GM19099 (cell line): ENCODE results near the gene NLRP2B.

ENCODE experiments used
- POLR2A ChIP-seq: IDR thresholded peaks from 3 replicates; pipeline ENCODE4 v1.6.1; 2011; ENCODE audit warnings: low read depth; ENCODE audit not compliant: insufficient read length; ENCODE audit errors: extremely low read depth

Gene NLRP2B

DNA sequence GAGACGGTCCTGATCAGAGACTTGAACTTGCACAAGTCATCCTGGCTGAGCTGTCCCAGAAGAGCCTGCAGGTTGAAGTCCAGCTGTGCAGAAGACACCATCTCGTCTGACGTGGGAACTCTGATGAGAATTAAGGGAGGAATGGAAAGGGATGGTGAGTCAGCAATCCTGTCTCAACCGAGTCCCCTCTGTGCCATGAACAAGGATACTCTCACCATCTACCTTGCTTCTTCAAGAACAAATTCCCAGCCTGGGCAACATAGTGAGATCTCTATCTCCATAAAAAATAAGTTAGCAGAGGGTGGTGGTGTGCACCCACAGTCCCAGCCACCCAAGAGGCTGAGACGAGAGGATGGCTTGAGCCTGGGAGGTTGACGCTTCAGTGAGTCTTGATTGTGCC, at the start of gene NLRP2B:
Gene NLRP2B (minus strand): TSS at position 101 of the 400 bp plus-strand sequence.
- TF ChIP-seq POLR2A = no peak

DNA sequence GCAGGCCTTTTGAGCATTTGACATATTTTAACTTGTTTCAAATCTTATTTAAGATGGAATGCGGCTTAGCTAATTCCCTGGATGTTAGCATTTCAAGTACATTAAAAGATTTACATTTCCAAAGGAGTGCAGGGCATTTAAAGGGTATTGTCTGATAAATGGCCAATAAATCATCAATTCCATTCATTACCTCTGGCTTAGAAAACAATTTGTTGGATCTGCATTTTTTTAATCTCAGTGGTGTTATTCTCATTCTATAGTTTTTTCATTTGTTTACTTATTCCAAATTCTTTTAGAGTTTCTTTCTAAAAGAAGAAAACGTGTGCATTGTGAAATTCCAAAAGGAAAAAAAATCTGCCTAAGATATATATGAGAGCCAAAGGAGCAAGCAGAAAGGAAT, 1.3 kb upstream of the NLRP2B start:
- no peak for TF ChIP-seq POLR2A

DNA sequence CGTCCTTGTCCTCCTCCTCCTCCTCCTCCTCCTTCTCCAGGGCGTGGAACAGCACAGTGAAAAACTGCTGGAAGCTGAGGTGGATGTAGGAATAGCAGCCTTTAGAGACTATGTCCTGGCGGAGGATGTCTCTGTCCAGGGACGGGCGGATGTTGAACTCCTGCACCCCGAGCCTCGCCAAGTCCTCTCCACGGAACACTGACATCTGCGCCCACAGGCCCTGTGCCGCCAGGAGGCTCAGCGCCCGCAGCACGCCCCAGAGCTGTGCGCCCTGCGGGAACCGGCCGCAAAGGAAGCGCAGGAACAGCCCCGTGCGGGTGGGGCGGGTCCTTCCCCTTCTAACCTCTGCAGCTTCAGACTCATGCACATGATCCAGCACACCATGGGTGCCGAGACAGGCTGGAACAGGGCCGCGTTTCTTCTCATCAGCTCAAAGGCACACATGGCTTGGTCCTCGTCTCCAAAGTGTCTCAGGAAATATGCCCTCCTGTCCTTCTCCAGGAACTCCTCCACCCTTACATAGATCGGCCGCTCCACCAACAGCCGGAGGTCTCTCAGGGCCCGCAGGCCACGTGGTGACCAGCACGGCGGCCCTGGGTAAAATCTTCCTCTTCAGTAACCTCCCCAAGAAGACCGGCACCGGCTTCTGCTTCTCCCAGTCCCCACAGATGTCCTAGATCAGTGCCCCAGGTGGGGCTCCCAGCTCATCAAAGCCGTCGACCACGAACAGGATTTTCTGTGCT, 1.2 kb downstream of the NLRP2B start:
- no peak for TF ChIP-seq POLR2A

DNA sequence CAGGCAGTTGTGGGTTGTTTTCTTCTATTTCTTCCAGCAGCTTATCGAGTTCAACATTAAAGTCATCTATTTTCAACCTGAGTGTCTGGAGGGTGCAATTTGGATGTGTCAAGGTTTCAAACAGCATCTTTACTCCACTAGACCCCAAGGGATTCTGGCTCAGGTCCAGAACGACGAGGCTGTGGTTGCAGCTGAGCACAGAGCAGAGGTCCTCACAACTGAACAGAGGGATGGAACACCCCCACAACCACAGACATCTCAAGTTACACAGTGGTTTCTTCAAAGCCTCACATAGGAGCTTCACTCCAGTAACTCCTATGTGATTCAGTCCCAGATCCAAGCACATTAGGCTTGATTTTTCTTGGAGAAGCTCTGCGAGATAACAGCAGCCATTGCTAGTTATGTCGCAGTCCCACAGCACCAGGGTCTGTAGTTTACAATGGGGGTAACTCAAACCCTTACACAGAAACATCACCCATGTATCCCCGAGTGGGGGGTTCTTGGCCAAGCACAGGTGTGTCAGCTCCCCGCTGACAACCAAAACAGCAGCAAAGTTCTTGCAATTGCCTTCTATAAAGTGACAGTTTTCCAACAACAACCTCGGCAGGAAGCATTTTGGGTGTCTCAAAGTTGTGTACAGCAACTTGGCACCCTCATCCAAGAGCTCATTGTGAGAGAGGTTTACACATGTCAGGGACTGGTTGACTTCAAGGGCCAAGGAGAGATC, 2.8 kb downstream of the NLRP2B start:
- no peak for TF ChIP-seq POLR2A

DNA sequence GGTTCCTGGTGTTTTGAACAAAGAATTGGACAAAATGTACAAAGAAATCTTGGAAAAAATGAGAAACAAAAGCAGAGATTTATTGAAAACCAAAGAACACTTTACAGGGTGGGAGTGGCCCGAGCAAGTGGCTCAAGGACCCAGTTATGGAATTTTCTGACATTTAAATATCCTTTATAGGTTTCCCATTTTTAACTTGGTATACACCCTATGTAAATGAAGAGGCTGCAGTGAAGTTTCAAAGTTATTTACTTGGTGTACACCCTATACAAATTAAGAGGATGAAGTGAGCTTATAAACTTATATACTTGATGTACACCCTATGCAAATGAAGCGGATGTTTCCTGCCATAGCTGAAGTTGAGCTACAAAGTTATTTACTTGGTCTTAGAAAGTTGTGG, 4.7 kb downstream of the NLRP2B start:
- TF ChIP-seq POLR2A = no peak

DNA sequence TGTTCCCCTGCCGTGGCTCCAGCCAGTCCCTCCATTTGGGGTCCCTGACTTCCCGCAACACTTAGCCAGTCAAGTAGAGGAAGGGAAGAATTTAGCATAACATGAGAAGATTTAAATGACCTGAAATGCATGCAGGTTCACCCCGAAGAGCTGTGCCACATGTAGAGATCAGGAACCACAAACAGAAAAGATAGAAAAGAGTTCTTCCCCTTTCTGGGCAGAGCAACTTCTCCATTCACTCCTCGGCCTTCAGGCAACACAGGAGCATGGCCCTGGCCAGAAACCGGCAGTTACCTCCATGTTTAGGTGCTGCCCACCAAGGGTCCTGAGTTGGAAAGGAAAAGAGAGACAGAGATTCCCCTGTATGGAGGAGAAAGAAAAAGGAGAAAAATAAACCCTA, 5.2 kb downstream of the NLRP2B start:
- TF ChIP-seq POLR2A = no peak

DNA sequence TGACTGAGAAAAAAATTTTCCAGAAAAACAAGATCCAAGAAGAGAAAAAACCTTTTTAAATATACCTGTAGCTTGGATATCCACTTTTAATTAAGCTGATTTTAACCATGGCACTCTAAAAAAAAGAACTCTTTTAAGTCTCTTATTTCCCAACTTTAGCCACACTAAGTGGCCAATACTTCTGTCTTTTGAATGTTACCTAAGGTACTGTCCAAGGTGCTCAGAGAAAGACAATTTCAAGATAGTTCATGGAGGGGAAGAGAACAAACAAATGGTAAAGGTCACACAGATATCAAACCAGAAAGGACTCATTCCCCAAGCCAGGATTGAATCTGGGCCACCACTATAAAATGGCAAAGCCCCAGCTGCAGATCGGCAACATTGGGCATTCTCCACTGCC, 10.1 kb downstream of the NLRP2B start:
- TF ChIP-seq POLR2A = no peak

DNA sequence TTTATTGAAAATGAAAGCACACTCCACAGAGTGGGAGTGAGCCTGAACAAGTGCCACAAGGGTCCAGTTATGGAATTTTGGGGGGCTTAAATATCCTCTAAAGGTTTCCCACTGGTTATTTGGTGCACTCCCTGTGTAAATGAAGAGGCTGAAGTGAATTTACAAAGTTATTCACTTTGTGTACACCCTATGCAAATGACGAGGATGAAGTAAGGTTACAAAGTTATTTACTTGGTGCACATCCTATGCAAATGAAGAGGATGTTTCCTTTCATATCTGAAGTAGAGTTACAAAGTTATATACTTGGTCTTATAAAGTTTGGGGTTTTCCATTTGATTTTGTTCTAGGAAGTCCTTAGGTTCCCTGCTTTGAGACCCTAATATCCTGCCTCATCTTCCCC, 13.1 kb downstream of the NLRP2B start:
- no peak for TF ChIP-seq POLR2A

DNA sequence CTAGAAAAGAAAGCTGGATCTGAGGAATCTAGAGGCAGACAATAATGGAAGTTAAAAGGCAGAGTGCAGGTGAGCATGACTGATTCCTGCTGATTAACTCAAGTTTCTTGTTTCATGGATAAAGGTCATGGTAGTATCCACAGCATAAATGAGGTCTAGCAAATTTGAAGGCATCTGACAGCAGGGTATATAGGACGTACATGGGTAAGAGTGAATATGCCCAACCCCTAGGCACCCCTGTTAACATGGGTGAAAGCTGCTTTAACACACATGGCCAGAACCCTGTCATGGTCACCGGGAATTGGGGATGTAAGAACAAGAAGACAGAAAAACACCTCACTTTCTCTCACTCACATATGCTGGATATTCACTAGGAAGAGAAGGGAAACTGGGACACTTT, 25.0 kb downstream of the NLRP2B start:
- no peak for TF ChIP-seq POLR2A

DNA sequence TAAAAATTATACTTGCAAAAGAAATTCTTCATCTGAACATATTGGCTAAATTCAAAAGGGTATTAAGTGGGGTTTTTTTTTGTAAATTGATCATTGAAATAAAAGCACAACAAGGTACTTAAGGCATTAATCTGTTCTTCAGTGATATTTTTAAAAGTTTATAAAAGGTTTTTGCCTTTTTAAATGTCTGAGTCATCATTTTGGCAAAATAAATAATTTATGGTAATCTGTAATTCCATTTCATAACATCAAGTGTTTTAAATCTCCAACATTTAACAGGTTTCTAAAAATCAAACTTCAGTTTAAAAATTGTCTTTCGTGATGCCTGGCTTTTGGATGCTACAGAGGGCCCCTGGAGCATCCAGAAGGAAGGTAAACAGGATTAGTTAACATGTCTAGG, 27.4 kb downstream of the NLRP2B start:
- no peak for TF ChIP-seq POLR2A

DNA sequence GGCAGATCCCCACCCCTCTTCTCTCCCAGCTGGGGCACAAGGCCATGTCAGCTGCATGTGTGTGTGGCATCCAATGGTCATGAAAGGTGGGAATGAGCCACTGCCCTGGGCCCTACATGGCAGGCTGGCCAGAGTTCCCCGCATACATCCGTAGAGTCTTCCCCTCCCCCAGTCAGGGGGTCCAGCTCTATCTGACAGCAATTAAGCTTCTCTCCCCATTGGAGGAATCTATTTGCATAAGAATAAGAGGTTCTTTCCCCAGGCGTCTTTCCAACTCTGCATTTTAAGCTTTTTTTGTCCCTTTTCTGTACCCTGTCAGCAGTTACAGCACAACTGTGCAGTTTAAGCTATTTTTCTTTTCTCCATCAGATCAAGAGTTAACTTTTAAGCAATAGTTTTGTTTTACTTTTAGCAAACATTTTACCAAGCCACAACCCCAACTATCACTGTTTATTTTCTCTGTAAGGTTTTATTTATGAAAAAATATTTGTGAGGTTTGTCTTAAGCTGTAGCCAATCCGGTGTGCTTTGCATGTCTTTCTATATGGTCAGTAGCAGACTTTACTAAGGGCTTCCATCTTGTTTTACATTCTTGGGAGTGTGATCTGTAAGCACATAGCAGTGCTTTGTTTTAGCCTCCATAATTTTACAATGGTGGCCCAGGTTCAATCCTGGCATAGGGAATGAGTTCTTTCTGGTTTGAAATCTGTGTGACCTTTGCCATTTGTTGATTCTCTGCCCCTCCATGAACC, 28.7 kb downstream of the NLRP2B start:
- TF ChIP-seq POLR2A = no peak

DNA sequence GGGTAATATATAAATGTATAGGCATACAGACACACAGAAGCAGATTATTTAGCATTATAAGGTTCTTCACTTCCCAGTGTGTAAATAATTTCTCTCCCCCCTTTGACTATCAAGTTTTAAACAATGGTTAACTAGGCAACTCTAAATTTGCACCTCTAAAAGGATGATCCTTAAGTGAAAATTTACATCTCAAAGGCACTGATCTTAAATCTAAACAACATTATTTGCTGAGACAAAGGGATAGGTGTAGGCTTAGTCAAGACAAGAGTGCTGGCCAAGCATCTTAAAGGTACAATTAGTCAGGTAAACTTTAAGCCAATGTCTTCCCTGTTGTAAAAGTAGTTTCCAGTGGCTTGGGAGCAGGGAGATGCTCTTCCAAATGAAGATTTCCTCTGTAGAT, 33.0 kb downstream of the NLRP2B start:
- no peak for TF ChIP-seq POLR2A

DNA sequence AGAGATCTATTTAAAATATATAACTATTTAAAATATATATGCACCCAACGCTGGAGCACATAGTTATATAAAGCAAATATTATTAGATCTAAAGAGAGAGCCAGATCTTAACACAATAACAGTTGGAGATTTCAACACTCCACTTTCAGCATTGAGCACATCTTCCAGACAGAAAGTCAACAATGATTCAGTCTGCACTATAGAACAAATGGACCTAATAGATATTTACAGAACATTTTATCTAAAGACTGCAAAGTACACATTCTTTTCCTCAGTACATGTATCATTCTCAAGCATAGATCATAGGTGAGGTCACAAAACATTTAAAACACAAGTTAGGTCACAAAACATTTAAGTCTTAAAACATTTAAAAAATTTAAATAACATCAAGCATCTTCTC, 36.4 kb downstream of the NLRP2B start:
- no peak for TF ChIP-seq POLR2A

DNA sequence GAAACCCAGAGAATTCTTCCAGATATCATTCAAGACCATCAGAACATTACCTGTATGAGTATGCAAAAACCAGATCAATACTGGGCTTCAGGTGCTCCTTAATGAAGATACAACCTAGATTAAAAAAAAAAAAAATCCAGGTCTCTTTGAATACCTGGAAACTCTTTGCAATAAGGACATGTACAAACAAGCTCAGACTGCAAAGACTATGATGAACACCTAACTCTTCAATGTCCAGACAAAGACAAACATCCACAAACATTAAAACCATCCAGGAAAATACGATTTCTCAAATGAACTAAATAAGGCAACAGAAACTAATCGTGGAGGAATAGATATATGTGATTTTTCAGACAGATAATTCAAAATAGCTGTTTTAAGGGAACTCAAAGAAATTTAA, 38.7 kb downstream of the NLRP2B start:
- TF ChIP-seq POLR2A = no peak

DNA sequence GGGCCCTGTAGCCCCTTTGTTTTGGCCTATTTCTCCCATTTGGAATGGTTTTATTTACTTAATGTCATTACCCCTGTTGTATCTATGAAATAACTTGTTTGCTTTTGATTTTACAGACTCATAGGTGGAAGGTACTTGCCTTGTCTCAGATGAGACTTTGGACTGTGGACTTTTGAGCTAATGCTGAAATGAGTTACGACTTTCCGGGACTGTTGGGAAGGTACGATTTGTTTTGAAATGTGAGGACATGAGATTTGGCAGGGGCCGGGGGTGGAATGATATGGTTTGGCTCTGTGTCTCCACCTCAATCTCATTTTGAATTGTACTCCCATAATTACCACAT, 39.4 kb downstream of the NLRP2B start:
- no peak for TF ChIP-seq POLR2A
